Femur (tissue), 1 donor: ENCODE results near the gene IHH.
A peak's percentile ranks its signal among the peaks of the same experiment; 100 is the strongest.

Experiments
- DNase-seq: peaks from one replicate; pipeline ENCODE4 v3.0.0-alpha.2; 2017

Gene IHH

DNA sequence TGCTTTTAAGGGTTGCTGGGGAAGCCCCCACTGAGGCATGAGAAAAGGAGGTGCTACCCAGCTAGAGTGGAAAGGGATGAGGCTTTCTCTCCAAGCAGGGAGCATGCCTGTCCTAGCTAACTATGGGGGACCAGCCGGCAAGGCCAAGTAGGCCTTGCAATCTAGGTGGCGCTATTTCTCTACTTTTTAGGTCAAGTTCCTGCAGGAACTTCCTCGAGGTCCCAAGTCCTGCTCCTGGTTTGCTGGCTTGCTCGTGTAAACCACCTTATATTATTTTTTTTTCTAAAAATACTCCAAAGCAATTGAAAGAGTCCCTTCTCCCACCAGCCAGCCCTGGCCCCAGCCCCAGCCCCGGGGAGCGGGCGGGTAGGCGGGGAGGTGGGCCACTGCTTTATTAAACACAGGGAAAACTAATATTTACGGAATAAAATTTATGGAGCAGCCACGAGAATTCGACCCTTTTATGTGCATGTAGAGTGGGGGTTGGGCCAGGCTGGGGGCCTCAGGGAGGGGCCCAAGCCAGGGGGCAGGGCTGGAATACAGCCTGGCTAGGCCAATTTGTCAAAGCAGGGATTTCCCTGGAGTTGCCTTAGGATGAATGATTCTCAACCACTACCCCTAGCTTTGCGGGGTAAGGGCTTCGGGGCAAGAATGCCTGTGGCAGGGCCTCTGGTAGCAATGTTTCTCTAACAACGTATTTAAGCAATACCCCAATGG is 12.8 kb upstream of the IHH start:
- peak; percentile 42 for DNase-seq

DNA sequence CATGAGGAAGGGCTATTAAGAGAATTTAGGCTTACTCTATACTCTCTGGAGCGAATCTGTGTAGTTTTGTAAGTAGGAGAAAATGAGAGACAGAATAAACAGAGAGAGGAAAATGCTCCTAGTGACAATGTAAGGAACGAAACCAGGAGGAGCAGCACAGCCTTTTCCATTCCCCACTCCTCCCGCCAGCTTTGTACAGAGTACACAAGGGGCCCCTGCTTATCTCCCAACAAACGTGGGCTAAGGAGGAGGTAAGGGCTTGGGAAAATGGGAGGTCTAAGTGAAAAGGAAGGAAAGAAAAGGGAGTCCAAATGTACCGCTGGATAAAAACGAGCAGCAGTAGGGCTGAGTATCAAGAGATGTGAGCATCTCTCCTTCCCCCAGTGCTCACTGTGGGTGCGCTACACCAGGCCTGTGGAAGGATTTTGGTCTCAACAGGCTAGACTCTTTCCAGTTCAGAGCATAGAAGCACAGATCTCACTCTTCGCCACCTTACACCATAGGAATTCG is 12.1 kb upstream of the IHH start:
- no peak for DNase-seq

DNA sequence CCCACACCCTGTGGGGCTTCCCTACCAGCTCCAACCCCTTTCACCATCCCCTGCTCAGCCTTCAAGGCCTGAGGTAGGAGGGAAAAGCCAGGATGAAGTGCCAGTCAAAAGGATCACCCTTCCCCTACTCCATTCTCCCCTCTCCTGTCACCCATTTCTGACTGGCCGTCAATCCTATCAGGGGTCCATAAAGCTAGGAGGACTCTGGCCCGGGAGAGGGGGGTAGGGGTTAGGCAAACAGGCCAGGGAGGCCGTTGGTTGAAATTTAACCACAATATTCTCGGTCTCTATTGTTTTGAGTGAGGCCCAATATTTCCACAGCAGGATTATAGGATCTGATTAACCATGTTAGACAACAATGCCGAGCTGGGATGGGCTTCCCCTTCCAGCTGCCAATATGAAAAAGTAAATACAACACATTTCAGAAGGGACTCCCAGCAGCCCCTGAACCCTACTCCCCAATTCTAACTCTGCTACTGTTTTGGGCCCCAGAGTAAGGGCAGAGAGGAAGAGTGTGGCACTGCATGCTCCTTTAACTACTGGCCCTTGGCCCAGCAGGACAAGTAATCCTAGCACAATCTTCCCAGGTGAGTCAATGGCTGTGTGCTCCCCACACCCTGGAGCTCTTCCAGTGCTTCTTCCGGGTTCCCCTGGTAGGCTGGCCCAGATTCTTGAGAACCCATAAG is 10.6 kb upstream of the IHH start:
- DNase-seq, result no peak

DNA sequence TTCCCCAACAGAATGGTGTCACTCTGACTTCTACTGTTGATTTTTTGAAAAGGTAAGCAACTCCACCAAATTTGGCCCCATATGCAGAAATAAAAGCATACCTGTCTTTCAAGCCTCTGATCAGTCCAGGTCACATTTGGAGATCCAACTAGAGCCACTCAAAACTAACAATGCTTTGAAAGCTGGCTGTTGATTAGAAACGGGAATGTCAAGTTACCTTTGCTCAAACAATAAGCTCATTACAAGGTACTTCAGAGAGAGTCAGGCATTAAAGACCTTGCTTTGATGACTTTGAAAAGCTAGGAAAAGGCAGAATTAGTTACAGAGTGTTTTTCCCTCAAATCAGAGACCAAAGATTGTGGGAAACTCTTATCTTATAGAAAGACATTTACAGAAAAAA is 4.8 kb upstream of the IHH start:
- no peak for DNase-seq

DNA sequence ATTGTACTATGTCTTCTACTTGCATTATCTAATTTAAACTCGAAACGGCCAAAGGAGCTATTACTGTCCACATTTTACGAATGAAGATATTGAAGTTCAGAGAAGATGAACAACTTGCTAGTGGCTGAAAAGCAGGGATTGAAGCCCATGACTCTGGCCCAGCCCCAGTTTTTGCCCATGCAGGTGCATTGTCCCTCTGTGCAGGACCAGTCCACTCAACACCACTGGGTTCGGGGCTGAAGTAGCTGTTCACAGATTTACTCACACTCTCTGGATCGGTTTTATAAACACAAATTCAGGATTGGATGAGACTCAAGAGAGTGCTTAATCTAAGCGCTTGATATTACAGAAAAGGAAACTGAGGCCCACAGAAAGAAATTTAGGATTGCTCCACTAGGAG is 1.4 kb upstream of the IHH start:
- DNase-seq, result no peak

DNA sequence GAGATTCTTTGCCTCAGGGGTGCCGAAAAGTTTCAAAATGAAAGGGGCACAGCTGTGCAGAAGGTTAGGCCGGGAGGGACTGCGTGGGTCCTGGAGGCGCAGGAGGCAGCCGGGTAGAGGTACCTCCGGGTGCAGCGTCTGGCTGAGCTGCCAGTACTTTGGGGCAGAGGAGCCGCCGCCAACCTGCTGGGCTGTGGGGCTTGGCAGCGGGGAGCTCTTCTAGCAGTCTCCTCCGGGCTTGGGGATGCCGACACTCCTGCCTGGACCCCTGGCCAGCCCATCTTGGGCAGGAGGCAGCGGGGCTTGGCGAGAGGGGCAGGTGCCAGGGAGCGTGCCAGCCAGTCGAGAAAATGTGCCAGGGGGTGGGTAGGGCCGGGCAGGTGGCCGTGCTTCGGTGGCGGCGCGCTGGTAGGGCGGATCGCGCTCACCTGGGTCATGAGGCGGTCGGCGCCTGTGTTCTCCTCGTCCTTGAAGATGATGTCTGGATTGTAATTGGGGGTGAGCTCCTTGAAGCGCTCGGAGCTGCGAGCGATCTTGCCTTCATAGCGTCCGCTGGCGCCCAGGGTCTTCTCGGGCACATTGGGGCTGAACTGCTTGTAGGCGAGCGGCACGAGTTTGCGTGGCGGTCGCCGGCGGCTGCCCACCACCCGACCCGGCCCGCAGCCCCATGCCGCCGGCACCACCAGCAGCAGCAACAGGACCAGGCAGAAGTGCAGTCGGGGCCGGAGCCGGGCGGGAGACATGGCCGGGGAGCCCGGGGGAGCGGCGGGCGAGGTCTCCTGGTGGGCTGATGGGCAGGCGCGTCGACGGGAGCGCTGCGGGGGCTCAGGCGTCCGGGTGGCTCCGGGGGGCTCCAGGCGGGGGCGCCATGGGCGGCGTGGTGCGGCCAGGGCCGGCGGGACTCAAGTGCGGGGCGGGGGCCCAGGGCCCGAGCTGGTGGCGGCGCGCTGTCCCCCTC is 717 bp downstream of the IHH start:
- no peak for DNase-seq

DNA sequence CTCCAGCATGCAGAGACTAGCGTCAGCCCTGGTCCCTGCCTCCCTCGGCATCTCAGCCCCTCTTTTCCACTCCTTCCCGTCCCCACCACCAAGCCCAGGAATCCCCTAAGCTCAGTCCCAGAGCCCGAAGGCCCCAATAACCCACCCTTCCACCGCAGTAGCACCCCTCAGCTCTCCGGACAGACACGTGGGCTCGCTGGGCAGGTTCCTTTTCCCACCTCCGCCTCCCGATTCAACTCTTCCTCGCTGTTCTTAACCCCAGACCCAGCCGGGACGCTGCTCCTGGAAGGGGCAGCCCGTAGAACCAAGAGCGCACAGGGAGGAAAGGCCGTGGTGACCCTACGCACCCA is 1.4 kb downstream of the IHH start:
- DNase-seq, result no peak

DNA sequence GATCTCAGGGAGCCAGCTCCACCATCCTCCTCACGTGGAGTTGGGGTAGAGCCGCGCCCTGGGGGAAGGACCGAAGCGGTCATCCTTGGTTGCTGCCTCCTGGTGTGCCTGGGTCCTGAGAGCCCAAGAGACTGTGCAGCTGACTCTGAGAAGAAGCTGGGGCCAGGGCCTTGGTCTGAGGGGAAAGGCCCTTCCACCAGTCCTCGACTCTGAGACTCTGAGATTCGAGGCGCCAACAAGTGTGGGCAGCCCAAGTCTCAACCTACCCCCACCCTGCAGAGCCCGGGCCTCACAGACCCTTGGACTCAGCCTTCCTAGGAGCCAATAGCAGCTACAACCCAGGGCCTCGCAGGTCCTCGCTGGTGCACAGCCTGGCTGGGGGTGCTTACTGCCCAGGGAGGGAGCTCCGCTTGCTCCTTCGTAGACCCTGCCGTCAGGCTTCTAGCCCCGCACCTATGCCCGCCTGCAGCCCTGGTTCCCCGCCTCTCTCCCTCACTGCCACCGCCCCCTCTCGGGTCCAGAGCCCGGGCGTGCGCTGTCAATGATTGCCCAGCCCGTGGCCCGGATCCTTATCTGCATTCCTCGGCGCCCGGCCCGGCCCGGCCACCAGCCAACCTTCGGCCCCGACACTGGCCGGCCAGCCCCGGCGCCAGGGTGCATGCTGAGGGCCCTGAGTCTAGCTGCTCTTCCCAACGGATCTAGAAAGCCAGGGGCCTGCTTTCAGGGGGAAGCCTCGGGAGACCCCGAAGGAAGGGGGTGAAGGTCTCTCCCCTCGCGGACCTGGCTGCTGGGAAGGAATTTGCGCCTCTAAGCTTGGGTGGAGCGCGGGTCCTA is 2.0 kb downstream of the IHH start:
- DNase-seq, result no peak

DNA sequence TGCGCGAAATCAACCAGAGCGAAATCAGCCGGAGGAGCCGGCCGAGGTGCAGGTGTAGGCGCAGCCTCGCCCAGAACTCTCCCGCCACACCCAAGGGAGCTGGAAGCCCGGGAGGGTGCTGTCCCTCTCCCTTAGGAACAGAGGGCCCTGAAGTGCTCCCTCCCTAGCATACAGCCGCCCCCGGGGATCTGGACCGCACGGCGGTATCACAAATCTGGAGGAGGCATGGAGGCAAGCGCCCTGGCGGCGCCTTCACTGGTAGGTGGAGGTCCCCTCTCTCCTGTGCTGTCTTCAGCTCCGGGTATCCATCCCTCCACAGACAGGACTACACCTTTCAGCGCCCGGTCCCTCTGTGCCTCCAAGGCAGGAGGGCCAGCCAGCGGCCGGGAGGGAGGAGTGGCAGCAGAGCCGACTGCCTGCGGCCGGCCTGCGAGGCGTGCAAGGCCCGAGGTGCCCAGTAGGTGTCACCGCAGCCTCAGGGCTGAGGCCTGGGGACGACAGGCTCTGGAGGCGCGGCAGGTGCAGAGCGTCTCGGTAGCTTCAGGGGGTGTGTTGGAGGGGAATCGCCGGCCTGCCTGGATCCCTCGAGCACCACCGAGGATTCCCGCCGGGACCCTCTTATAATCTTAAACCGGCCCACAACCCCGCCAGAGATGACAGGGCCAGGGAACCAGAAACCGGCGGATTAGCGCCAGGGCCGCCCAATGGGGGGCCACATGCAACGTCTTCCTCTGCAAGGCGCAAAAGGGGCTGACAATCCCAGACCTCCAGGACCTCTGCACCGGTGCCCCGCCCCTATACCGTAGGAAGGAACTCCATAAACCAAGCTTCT is 2.8 kb downstream of the IHH start:
- DNase-seq, result peak; percentile 81

DNA sequence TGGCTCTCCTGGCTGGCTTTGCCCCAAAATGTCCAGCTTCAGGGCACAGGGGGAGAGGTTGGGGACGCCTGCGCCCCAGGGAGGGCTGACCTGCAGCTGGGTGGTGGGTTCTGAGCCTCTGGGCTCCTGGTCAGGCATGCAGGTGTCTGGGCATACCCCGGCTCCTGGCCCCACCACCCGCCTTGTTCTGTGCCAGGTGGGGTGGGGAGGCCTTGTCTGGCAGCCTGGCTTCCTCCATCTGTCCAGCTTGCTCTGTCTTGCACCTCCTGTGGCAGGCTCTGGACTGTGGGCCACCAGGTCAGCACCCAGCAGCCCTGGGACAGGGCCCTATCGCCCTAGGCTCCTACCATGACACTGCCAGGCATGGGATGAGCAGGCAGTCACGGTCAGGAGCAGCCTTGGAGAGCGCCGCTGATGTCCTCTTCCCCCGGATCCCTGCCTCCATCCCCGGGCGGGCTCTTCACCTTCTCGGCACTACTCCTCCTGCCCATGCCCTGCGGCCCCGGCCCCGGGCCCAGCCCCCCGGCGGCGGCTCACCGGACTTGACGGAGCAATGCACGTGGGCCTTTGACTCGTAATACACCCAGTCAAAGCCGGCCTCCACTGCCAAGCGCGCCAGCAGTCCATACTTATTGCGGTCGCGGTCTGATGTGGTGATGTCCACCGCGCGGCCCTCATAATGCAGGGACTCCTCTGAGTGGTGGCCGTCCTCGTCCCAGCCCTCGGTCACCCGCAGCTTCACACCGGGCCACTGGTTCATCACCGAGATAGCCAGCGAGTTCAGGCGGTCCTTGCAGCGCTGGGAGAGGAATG is 3.6 kb downstream of the IHH start:
- DNase-seq, result peak; percentile 24

DNA sequence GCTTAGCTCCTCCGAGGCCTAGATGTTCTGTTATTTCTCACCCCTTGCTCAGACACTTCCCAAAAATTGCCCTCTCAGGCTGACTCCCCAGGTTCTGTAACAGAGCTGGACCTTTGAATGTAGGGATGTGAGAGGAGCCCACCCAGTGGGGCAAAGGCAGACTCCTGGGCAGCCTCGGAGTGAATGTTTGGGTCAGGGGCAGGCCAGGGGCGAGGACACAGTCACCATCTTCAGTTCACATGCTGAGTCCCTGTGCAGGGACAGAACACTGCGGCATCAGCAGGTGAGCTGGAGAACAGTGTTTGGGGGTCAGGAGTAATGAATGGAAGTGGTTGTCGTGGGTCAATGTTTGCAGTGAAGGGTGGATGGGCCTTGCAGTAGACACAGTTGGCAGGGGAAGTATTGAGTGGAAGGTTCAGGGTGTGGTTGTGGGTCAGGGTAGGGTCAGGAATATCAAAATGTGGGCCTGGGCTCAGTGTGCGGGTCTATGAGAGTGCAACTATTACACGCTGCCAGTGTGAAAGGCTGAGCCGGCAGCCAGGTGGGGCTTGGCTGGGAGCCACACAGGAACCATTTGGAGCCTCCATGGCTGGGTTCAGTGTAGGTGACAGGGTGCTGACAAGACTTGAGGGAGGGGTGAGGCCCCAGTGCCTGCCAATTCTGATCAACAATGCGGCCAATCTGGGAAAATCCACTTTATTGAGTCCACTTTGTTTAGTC is 4.4 kb downstream of the IHH start:
- DNase-seq, result no peak

DNA sequence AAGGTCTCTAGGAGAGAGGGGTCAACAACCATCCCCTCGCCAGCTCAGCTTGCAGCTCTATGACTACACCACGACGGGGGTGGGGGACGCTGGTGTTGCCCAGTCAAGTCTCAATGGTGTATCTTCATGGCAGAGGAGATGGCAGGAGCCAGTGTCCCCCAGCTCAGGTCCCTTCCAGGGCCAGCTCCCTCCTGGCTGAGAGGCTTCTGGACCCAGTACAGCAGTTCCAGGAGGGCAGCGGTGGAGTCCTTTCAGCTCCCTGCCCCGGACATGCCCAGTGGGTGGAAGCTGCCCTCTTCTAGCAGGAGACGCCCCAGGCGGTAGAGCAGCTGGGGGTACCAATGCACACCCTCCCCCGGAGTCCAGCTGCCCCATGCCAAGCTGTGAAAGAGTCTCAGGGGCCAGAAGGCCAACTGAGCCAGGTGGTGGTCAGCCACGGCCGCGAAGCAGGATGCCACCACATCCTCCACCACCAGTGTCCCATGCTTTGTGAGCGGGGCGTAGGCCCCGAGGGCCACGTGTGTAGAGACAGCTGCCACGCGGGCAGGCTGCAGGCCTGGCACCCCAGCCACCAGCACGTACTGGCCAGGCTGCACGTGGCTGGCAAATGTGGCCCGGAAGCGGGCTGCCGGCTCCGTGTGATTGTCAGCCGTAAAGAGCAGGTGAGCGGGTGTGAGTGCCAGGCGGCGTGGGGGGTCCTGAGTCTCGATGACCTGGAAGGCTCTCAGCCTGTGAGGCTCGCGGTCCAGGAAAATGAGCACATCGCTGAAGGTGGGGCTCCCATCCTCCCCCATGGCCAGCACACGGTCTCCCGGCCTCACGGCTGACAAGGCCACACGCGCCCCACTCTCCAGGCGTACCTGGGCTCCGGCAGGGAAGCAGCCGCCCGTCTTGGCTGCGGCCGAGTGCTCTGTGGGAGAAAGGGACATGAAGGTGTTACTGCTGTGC is 5.5 kb downstream of the IHH start:
- no peak for DNase-seq

DNA sequence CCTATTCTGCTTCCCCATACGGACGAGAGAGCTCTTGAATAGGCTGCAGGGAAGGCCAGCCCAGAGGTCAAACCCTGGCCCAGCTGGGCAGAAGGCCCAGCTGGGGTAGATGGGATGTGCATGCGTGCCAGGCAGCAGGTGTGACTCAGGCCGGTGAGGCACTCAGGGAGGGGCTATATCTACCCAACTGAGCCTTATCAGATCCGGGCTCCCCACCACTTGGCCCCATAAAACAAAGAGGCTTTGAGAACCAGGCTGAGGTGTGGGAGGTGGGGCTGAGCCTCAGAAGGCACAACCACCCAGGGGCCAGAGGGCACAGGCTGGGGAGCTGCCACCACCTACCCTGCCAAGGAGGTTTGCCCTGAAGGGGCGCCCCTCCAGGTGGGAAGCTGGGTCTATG is 11.4 kb downstream of the IHH start:
- DNase-seq, result no peak

DNA sequence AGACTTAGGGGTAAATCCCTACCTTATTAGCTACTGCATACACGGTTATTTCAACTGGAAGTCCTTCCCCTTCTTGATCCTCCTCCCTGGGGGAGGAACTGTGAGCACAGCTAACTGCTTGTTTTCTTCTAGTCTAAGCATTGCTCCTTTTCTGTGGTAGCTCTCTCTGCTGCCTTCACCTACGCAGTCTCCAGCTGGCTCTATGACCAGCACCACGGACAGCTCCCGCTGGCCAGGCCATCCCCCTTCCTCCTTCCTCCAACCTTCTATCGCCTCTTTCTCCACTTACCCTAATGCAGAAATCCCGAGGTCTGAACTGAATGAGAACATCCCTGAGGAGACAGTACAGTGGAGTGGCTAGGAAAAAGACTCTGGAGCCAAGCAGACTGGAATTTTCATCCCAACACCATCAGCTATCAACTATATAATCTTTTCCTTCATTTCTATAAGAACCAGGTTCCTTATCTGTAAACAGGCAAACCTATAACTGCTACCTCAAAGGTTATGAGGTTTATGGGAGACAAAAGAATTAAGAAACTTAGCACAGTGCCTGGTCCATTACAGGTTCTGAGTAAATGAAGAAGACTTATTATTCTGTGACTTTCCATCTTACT is 14.7 kb downstream of the IHH start:
- peak; percentile 67 for DNase-seq

DNA sequence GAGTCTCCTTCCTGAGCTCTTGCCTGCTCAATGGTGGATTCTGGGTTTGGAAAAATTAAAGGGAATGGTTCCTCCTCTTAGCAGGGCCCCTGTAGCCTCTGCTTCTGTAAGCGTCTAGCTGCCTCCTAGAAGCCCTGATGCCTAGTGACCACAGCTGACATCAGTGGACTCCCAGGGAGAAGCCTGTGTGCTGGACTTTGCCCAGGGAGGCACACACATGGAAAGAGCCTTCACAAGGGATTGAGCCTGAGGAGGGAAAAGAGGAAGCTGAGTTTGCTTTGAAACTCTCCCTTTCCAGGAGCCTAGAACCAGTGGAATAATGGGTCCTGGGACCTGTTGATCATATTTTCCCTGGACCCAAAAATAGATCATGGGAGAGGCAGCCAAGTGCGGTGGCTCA is 18.0 kb downstream of the IHH start:
- no peak for DNase-seq

DNA sequence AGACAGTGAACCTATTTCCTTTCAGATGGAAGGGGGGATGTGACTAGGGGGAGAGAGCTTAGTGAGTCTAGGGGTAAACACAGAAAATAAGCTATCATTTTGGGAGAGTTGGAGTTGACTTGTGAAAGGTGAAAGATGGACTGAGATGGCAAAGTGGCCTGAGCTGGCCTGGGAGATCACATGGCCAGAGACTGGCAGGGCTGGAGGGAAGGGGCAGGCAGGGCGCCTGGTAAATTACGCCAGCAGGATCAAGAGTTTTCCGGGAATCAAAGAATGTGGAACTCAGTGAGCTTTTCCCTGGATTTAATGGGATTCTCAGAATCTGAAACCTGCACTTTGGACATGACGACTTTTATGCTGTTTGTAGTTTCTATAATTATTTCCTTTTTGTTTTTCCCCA is 18.6 kb downstream of the IHH start:
- no peak for DNase-seq

DNA sequence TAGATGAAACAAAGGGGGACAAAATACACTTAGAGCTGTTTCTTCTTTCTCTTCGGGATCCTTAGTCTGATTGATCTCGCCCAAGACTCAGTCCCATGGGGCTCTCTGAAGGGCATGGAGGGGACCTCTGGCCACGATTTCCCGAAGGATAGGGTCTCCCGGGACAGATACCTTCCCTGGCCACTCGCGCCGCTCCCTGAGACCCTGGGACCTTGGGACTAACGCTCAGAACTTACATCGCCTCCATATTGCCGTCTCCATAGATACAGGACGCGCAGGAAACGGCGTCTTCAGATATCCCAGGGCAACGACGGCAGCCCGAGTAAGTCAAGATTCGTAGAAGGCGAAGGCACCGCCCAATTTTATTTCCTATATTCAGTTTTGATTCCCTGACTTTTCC is 19.5 kb downstream of the IHH start, which contains the start of gene CFAP65:
CFAP65 (minus strand) TSS at position 265 of the 400 bp plus-strand sequence. CDS start 2,468 bp downstream, outside the sequence.
- no peak for DNase-seq

DNA sequence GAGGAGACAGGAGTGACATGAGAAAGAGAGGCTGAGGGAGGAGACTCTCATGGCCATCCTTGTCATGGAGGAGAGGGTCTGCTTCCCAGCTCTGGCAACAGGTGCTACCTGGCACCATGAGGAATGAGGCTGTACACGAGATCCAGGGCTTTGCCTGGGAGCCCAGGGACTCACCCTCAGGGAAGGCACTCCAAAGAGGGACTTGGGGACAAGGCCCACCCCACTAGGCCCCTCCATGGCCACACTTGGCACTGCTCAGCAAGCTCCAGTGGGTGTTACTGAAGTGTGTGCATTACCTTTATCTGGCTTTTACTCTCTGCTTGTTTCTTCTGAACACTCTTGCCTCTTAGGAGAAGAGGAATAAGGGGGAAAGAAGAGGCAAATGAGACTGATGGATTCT is 22.1 kb downstream of the IHH start:
- DNase-seq, result no peak
